ENCODE results near the gene ABCA12.

The ABCA12 gene

DNA sequence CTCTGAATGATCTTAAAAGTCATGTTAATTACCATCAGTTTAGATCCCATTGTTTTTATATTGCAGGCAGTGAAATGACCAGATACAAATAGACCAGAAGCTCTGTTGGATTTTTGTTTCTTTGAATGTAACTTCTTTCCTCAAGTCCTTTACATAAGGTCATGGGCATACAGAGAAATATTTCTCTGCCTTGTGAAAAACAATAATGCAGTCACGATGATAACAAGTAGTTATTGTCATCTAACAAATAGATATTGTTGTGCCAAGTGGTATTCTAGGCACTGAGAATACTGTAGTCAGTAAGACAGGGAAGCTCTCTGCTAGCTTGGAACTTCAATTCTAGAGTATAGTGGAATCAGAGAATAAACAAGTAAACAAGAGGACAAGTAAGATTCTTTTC, 234.2 kb downstream of the ABCA12 start:
- Histone ChIP-seq H3K4me1 (ENCODE audit: insufficient read depth, low read length, poor library complexity, severe bottlenecking) (no peaks in the 10 kb centered on the region), H3K27me3 (ENCODE audit: insufficient read depth, low read length, poor library complexity, severe bottlenecking) (no peaks in the 10 kb centered on the region), H3K9me2 (replicated peaks; ENCODE audit: low read depth, low read length) (no peaks in the 10 kb centered on the region), H3K4me3 (ENCODE audit: low read length, poor library complexity, severe bottlenecking) (no peak overlapping the region), H4K20me1 (ENCODE audit: insufficient read depth, low read length, poor library complexity, severe bottlenecking) (no peaks in the 10 kb centered on the region), H3K9me3 (ENCODE audit: insufficient read depth, low read depth, low read length) (no peaks in the 10 kb centered on the region), H3F3A (ENCODE audit: low read depth) (no peaks in the 10 kb centered on the region), H3K4me2 (ENCODE audit: low read depth, low read length, poor library complexity, severe bottlenecking) (no peak overlapping the region), H2AFZ (ENCODE audit: low read length) (no peak overlapping the region), H3K9ac (ENCODE audit: low read depth, low read length, poor library complexity, severe bottlenecking) (no peak overlapping the region), H3K36me3 (ENCODE audit: insufficient read depth, low read length) (no peaks in the 10 kb centered on the region), H3K79me2 (ENCODE audit: insufficient read depth, low read length) (no peaks in the 10 kb centered on the region)
- TF ChIP-seq, protein P1, sequence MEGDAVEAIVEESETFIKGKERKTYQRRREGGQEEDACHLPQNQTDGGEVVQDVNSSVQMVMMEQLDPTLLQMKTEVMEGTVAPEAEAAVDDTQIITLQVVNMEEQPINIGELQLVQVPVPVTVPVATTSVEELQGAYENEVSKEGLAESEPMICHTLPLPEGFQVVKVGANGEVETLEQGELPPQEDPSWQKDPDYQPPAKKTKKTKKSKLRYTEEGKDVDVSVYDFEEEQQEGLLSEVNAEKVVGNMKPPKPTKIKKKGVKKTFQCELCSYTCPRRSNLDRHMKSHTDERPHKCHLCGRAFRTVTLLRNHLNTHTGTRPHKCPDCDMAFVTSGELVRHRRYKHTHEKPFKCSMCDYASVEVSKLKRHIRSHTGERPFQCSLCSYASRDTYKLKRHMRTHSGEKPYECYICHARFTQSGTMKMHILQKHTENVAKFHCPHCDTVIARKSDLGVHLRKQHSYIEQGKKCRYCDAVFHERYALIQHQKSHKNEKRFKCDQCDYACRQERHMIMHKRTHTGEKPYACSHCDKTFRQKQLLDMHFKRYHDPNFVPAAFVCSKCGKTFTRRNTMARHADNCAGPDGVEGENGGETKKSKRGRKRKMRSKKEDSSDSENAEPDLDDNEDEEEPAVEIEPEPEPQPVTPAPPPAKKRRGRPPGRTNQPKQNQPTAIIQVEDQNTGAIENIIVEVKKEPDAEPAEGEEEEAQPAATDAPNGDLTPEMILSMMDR (conservative IDR thresholded peaks at IDR 0.05; ENCODE audit: low read length): no peak
- TF ChIP-seq EZH2phosphoT487 (IDR thresholded peaks at IDR 0.05; ENCODE audit: borderline replicate concordance): no peak

DNA sequence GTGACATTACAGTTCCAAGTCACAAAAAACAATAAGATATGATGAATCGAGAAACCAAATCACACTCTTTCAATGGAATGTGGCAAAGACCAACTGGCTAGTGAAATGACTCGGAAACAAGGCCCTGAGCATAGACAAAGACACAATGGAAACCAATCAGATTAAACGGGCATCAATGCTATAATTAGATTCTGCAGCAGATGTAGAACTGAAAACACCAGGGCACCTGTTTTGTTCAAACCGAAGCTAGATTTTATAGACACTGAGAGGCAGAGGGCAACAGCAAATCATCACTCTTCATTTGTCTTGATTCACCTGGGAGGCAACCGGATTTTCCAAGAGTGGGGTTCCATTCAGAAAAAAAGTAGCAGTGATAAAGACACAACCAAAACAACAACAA, 236.1 kb downstream of the ABCA12 start:
- Histone ChIP-seq H2AFZ (ENCODE audit: low read length) (no peak overlapping the region), H3K36me3 (ENCODE audit: insufficient read depth, low read length) (no peaks in the 10 kb centered on the region), H3K79me2 (ENCODE audit: insufficient read depth, low read length) (no peaks in the 10 kb centered on the region), H3K9ac (ENCODE audit: low read depth, low read length, poor library complexity, severe bottlenecking) (no peak overlapping the region), H3F3A (ENCODE audit: low read depth) (no peaks in the 10 kb centered on the region), H3K9me3 (ENCODE audit: insufficient read depth, low read depth, low read length) (no peaks in the 10 kb centered on the region), H4K20me1 (ENCODE audit: insufficient read depth, low read length, poor library complexity, severe bottlenecking) (no peaks in the 10 kb centered on the region), H3K27me3 (ENCODE audit: insufficient read depth, low read length, poor library complexity, severe bottlenecking) (no peaks in the 10 kb centered on the region), H3K4me1 (ENCODE audit: insufficient read depth, low read length, poor library complexity, severe bottlenecking) (no peaks in the 10 kb centered on the region), H3K9me2 (replicated peaks; ENCODE audit: low read depth, low read length) (no peaks in the 10 kb centered on the region), H3K4me3 (ENCODE audit: low read length, poor library complexity, severe bottlenecking) (no peak overlapping the region), H3K4me2 (ENCODE audit: low read depth, low read length, poor library complexity, severe bottlenecking) (no peak overlapping the region)
- TF ChIP-seq, protein P1 (conservative IDR thresholded peaks at IDR 0.05; ENCODE audit: low read length): no peak
- no peak for TF ChIP-seq EZH2phosphoT487 (IDR thresholded peaks at IDR 0.05; ENCODE audit: borderline replicate concordance)

DNA sequence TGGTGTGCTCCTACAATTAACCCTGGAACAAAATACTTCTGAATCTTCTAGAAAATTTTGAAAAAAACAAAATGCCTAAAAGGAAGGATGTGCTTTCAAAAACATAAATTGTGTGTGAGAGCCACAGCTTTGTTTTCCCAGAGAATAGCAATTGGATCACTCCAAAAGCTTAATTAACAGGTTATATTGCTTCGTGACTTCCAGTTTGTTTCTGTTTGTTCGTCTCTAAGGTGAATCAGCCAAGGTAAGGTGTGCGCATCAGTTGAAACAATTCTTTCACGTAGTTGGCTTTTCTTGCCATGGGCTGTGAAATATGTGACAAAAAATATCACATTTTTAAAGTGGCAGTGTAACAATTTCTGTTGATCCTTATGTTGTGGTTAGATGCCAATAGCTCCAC, 238.7 kb downstream of the ABCA12 start:
- Histone ChIP-seq H3K4me2 (ENCODE audit: low read depth, low read length, poor library complexity, severe bottlenecking) (no peak overlapping the region), H3K9me3 (ENCODE audit: insufficient read depth, low read depth, low read length) (no peaks in the 10 kb centered on the region), H3K4me3 (ENCODE audit: low read length, poor library complexity, severe bottlenecking) (no peak overlapping the region), H2AFZ (ENCODE audit: low read length) (no peak overlapping the region), H3K79me2 (ENCODE audit: insufficient read depth, low read length) (no peaks in the 10 kb centered on the region), H3K4me1 (ENCODE audit: insufficient read depth, low read length, poor library complexity, severe bottlenecking) (no peaks in the 10 kb centered on the region), H3F3A (ENCODE audit: low read depth) (no peaks in the 10 kb centered on the region), H3K27me3 (ENCODE audit: insufficient read depth, low read length, poor library complexity, severe bottlenecking) (no peaks in the 10 kb centered on the region), H3K9ac (ENCODE audit: low read depth, low read length, poor library complexity, severe bottlenecking) (no peak overlapping the region), H4K20me1 (ENCODE audit: insufficient read depth, low read length, poor library complexity, severe bottlenecking) (no peaks in the 10 kb centered on the region), H3K36me3 (ENCODE audit: insufficient read depth, low read length) (no peaks in the 10 kb centered on the region), H3K9me2 (replicated peaks; ENCODE audit: low read depth, low read length) (no peaks in the 10 kb centered on the region)
- no peak for TF ChIP-seq EZH2phosphoT487 (IDR thresholded peaks at IDR 0.05; ENCODE audit: borderline replicate concordance)
- TF ChIP-seq, protein P1 (conservative IDR thresholded peaks at IDR 0.05; ENCODE audit: low read length): no peak
